ENCODE data around the gene PPP6C.

Gene PPP6C

DNA sequence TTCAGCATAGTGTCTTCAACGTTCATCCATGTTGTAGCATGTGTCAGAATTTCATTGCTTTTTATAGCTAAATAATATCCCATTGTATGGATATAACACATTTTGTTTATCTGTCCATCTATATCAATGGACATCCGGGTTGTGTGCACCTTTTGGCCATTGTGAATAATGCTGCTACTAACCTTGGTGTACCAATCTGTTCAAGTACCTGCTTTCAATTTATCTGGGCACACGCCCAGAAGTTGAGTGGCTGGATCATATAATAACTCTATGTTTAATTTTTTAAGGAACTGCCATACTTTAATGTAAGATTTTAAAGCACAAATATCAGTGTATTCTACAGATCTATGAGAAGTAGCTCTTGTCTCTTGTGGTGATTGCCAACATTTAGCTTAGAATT lies 89.8 kb downstream of the PPP6C start:
- DNase-seq: no peak
